HG03521 (cell line): ENCODE results near the gene IQSEC1.

Experiments
- ATAC-seq: cut with Tn5 transposase; IDR thresholded peaks from one replicate; pipeline ENCODE4 v1.9.1; 2021; ENCODE audit warnings: mild to moderate bottlenecking, moderate library complexity; ENCODE audit not compliant: unreplicated experiment

The IQSEC1 gene

DNA sequence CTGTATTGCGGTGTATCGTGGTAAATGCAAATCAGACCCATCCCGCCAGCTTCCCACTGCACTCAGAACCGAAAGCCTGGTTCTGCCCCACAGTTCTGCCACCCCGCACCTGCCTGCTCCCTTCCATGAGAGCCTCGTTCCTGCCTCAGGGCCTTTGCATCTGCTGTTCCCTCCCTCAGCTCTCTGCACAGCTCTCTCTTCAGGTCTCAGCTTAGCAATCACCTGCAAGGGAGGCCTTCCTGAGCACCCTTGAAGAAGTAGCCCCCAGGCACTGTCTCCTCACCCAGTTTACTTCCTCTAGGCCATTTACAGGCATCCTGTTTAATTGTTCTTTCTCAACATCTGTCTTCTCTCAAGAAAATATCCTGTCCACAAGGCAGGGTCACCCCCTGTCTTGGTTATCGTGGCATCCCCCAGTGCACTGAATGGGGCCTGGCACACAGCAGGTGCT is 13.3 kb upstream of the IQSEC1 start:
- ATAC-seq: no peak

DNA sequence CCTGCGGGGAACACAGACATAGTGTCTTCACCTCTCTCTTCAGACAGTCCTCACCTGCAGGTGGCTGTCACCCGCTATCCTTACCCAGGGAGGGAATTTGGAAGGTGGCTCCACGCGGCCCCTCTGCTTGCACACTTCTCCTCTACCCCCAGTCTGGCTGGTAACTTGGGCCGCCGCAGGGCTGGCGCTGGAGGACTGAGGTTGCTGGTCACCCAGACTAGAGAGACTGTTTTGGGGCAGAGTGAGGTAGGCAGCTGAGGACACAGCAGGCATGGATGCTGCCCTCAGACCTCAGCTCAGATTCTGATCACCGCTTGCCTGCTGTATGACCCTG is 12.6 kb upstream of the IQSEC1 start:
- ATAC-seq: no peak

DNA sequence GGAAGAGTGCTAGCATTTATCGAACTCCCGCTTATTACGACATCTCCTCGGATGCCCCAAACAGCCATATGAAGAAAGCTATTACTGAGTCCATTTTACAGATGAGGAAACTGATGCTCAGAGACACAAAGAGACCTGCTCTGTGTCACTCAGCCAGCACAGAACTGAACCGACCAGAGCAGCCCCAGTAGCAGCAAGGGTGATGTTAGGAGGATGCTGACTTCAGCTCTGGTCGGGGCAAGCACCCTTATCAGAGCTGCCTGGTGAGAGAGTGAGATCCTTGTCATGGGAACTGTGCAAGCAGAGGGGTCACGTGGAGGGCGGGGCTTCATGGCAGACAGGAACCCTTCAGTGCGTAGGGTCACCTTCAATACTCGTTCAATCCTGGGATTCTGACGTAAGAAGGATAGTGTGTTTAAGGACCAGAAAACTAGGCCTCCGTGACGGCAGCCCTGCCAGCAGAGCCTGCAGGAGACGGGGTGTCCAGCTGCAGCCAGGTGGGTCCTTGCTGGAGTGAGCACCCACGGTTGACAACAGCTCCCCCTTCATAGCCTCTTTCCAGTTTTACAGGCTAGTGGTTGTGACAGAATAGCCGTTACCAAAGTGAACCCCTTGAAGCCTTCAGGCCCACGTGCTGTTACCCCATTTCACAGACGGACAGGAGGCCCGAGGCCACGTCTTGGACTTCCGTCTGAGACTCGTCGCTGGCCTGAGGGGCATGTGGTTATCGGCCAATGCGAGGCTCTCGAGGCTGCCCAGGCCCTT is 12.0 kb upstream of the IQSEC1 start:
- ATAC-seq: no peak

DNA sequence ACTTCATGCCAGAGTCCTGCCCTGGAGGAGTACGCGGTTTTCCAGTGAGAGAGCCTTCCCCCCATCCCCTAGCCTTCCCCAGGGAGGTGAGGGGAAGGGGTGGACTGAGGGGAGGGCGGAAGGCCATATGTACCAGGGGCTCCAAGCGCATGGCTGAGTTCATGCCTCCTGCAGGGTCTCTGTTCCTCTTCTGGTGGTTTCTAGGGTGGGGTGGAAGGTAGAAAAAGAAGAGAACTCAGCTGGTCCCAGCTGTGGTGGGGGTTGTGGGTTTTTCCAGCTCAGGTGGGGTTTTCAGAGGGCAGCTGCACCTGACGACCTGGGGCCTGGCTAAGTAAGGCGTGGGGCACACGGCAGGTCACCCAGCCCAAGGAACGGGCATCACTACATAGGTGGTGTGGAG is 10.7 kb upstream of the IQSEC1 start:
- ATAC-seq: no peak

DNA sequence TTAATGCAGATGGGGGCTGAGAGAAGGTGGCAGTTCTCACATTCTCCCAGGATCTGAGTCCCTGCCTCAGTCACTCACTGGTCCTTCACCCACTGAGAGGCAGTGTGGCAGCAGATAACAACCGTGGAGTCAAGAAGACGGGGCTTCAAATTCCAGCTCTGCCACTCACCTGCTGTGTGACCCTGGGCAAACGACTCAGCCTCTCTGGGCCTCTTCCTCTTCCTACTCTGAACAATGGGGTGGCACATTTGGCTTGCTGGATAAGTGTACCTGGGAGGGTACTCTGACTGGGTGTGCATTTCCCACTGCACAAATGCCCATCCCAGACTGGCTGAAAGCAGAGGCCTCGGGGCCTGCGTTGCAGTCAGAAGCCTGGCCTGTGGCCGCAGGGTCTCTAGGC is 10.0 kb upstream of the IQSEC1 start:
- ATAC-seq: no peak

DNA sequence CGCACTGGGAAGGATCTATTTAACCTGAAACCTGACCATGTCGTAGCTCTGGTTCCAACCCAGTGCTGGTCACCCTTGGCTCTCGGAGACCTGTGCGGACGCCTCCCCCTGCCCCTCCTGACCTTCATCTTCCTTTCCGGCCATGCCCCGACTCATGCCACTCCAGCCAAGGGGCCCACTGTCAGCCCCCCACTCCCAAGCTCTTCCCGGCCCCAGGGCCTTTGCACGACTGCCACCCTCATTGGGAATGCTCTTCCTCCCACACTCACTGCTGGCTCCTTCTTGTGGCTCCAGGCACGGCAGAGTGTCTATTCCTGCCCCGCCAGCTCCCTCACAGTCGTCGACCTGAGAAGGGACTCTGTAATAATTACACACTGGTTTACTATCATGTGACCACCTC is 9.4 kb upstream of the IQSEC1 start:
- no peak for ATAC-seq

DNA sequence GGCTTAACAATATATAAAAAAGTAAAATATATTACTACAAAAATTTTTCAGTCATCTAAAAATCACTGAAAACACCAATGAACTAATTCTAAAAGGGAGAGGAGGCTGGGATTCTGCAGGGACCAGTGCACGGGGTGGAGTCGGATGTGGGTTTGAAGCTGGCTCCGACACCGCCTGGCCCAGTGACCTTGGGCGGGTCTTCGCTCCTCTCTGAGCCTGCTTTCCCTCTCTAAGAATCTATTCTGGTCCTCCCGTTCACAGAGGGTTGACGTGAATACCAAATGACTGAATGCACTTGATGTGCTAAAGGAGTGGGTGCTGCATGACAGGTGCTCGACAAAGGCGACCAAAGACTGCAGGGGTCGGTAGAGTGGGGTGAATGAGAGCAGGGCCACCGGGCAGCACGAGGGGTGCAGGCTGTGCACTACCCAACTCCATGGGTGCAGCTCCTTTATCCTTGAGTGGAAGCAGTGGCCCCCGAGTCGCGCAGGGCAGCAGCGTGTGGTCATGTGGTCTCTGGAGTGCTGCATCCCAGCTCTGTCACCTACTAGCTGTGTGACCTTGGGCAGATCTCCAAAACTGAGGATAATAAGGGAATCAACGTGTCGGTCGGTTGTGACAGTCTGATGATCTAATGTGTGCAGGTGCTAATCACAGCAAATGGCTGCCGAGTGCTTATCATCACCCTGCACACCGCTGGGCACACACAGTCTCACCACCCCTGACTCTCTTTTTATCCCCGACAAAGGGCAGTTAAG is 8.6 kb upstream of the IQSEC1 start:
- ATAC-seq: no peak

DNA sequence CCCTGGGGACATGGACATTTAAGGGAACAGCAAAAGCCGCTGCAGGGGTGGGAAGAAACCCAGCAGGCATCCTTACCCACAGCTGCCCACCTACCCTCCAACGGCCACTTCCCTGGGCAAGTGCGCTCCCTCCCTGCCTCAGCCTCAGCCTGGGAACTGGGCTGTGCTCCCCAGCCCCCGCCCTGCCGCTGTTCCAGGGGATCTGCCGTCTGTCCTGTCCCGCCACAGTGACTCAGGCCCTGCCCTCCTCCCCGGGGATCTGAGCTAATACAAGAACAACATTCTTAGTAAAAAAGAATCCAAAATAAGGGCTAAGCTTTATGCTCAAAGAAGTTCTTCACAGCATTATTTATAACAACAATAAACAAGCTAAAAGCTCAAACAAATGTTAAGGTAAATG is 7.4 kb upstream of the IQSEC1 start:
- ATAC-seq: no peak

DNA sequence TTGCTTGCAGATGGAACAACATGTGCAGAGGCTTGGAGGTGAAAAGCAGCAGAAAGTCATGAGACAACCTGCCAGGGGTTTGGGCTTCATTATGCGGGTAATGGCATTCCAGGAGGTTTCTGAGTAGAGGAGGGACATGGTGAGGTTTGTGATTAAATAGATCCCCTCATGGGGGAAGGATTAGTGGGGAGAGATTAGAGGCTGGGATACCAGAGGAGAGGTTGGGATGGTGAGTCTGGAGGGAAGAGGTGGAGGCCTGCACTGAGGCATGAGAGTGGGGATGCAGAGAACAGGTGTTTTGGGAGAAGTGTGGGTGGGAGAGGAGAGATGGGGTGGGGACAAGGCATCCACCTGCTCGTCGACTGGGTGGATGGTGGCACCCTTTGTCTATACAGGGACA is 6.8 kb upstream of the IQSEC1 start:
- no peak for ATAC-seq

DNA sequence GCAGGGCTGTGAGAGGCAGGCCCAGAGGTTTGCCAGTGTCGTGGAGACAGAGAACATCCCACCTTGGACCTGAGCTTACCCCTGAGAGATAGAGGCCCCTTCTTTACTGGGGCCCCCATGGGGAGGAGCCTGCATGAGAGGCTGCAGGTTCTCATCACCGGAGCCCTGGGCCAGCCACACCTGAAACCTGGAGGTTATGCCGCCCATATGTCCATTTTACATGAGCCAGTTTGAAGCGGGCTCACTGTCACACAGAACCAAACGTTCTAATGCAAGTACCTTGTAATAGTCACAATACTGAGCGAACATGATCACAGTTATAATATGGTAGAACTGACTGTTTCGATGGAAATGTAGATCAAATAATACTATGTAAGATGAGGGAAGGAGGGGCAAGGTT is 6.3 kb upstream of the IQSEC1 start:
- ATAC-seq: no peak

DNA sequence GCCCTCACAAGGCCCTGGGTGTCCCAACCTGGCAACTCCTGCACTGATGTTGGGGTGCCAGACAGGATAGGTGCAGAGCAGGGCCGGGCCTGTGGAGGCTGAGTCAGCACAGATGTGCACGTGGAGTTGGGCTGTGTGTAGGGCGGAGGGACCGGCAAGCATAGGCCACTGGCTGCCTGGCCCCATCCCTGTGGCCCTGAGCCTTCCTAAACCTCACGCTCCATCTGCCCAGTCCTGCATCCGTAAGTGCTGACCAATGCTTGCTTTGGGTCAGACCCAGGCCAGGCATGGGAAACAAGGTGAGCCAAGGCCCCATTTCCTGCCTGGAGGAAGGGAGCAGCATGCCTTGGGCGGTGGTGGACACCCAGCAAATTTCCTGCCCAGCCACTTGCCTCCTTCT is 5.8 kb upstream of the IQSEC1 start:
- ATAC-seq: no peak

DNA sequence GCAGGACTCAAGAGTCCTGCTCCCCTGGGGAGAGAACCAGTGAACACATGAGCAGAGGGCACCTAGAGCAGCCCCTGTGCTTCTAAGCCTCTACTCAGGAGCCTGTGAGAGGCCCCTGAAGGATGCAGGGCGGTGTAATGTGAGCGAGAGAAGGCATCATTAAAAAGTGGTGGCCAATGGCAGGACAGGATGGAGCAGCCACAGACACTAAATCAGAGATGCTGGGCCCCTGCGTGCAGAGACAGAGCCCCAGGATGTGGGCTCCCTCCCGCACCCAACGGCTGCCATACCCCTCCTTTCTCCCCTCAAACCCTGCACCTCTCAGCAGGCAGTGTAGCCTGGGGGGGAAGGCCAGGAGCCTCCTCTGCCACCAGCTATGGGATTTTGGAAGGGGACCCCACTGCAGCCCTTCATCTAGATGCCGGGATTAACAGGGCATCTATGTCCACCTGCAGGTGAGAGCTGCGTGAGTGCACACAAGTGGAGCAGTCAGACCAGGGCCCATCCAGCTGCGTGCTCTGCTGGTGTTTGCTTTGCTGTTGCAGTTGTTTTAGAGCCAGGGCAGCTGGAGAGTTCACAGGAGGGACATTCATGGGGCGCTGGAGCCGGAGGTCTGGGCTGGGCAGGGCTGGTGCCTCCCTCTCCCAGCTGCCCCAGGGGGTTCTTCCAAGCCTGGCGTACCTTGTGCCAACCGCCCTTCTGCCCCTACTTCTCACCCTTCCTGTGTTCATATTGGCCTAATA is 5.1 kb upstream of the IQSEC1 start:
- no peak for ATAC-seq

DNA sequence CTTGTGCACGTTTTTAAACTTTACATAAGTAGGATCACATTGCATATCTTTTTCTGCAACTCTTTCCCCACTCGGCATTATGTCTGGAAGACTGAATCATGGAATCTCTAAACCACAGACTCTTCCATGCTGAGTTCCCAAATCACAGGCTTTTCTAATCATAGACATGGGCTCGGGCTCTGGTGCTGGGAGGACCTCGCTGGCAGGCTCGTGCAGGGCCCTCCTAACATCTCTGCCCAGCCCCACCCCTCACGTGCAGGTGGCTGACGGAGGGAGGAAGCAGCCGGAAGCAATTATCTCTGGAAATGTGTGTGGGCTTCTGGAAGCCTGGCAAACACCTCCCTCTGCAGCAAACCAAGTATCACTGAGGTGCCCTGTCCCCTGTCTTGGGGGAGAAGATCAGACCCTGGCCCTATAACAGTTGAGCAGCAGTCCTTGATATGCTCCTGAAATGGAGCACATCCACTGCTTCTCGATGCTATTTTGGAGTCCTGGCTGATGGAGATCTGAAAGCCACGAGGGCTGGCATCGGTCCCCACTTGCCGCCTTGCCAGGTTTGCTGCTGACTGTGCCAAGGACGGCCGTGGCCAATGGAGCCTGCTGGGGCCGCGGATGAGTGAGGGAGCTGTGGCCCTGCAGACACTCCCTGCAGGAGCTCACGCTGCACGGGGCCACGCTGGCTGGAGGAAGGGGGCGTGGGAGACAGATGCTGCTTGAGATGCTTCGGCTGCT is 4.4 kb upstream of the IQSEC1 start:
- no peak for ATAC-seq

DNA sequence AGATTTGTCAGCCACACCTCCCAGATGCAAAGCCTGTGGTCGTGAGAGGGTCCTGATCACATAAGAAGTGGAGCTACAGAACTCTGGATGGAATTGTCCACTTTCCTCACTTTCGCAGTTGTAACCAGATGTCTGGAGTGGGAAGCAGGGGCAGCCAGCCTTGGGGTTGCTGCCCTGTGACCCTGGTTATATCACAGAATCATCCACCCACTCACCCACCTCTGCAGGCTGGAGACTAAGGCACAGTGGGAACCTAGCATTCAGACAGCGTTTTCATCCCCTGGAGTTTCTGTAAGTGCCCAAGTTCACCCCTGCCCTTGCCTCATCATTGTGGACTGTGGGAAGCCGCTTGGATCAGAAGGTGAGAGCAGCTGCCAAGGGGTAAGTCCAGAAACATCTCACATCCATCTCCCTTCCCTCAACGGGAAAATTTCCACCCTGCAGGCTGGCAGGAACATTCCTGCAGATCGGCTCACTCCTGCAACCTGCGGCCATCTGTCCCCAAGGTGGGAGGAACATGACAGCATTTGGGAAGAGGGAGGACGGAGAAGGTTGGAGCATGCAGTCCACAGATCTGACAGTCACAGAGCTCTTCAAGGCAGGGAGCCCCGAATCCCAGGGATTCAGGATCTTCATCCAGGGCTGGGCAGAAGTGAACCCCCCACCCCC is 2.9 kb upstream of the IQSEC1 start:
- no peak for ATAC-seq

DNA sequence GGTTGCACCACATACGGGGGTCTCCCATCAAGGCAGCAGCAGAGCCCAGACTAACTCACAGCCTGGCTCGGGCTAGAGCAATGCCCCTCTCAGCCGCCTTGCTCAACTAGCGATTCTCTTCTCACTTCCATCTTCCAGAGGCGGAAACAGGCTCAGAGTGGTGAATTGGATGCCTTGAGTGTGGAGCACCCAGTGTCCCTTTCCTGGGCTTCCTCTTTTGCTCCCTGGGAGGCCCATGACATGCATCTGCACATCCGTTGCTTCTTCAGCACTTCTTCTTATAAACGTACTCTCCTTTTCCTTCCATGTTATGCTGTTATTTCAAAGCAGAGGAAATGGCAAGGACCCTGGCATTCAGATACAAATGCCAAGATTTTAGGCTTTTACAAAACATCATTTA is 2.1 kb upstream of the IQSEC1 start:
- no peak for ATAC-seq

DNA sequence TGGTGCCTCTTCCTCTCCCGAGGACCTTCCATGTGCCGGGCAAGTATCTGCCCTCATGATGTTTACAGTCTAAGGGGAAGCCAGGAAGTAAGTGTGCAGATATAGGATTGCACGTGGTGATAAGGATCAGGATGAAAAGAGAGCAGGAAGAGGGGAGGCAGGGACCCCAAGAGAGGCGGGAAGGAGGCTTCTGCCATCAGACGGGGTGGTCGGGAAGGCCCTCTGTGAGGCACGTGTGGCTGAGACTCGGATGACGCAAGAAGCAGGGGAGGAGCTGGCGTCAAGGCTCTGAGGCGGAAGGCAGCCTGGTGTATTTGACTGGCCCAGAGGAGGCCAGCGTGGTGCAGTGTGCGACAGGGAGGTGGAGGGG is 762 bp upstream of the IQSEC1 start:
- ATAC-seq: no peak

DNA sequence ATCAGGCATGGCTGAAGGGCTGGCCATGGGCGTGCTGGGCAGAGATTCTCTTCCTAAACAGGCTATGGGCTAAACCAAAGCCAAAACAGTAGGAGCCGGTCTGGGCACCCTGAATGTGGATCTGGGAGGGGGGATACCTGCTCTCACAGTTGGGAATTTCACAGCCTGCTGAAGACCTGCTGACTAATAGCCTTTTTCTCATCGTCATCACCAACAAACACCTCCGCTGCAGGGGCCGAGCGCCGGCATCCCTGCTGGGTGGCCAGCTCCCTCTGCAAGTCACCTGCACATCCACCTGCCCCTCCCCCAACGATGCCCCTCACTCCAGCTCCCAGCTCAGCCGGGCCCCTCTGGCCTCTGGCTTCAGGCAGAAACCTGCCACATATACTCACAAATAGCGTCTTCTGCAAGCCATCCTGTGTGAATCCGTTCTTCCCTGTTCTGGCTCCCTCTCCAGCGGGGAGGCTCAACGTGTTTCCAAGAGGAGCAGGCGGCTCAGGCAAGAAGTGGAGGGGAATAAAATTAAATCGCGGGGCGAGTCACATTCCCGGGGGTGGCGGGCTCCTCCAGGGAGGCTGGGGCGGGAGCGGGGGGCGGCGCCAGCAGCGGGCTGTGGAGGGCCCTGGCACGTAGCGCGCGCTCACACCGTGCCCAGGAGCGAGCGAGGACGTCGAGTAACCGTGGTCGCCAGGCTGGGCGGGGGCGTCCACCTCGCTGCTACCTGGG is 466 bp downstream of the IQSEC1 start:
- peak; percentile 17 for ATAC-seq

DNA sequence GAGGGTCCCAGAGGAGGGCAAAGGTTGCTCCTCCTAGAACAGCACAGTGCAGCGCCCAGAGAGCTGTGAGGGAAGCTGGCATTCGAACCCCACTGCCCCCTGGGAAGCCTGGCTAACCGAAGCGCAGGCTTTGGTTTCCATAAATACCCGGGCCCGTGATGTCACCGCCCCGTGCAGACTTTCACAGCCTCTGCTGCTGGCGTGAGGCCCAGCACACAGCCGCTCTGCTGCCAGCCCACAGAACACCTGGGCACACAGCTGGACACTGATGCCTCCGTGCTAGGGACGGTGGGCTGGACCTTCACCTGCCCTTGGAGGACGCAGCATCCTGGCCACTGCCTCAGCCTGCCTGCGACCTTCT is 1.0 kb downstream of the IQSEC1 start:
- ATAC-seq: peak; percentile 42

DNA sequence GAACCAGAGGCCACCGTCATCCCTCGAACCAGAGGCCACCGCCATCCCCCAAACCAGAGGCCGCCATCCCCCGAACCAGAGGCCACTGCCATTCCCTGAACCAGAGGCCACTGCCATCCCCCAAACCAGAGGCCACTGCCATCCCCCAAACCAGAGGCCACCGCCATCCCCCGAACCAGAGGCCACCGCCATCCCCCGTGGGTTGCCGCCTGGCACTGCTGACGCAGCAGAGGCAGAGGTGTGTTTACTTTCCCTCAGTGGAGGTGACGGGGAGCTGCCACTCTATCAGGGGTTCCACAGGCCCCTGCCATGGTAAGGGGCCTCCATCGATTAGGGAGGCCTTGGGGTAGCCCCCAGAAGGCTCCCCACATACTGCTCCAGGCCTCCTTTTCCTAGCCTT is 1.5 kb downstream of the IQSEC1 start:
- no peak for ATAC-seq

DNA sequence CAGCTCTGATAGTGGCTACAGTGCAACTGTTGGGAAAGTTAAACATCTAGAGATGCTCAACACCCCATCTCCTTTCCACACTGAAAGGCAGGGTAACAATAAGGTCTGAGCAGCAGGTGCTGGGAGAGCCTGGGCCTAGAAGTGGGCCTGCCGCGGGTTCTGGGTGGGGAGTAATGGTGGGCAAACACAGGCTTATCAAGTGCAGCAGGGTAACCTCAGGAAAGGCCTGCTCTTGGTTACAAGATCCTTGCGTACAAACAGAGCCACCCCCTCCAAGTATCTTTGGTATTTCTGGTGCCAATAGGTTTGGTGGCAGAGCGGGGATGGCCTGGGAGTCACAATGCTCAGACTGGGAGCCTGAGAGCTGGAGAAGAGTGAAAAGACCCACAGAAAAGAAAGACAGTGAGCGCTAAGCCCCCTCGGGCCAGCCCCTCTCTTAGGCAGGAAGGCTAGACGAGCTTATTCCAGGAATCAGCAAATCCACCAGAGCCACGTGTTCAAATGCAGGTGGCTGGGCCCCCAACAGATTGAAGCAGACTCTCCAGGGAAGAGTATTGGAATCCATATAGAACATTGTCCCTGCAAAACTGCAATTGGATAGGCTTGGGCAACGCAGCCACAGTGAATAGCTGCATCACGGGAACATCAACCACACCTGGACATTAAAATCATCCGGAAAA is 2.7 kb downstream of the IQSEC1 start:
- no peak for ATAC-seq
